Ecto neural progenitor cell (in vitro differentiated cells): ENCODE data around the gene LY86.

Experiments used
- DNase-seq: peaks from one replicate; pipeline ENCODE4 v3.0.0-alpha.2; 2018; ENCODE audit warnings: low spot score

The LY86 gene

DNA sequence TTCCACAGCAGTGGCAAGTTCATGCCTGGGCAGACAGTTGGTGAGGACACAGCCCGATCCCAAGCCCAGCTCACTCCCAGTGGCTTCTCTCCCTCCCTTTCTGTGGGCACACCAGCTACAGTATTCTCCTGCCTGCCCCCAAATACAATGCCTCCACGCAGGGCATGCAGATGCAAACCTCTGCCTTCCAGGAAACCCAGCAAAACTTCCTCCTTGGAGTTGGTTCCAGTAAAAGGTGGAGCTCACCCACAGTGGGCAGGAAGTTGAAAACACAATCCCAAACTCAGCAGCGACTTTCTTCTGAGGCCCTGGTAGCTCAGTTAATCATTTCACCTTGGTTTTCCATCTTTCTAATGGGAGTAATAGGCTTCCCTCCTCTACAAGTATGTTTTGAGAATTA, 93.7 kb downstream of the LY86 start:
- no peak for DNase-seq

DNA sequence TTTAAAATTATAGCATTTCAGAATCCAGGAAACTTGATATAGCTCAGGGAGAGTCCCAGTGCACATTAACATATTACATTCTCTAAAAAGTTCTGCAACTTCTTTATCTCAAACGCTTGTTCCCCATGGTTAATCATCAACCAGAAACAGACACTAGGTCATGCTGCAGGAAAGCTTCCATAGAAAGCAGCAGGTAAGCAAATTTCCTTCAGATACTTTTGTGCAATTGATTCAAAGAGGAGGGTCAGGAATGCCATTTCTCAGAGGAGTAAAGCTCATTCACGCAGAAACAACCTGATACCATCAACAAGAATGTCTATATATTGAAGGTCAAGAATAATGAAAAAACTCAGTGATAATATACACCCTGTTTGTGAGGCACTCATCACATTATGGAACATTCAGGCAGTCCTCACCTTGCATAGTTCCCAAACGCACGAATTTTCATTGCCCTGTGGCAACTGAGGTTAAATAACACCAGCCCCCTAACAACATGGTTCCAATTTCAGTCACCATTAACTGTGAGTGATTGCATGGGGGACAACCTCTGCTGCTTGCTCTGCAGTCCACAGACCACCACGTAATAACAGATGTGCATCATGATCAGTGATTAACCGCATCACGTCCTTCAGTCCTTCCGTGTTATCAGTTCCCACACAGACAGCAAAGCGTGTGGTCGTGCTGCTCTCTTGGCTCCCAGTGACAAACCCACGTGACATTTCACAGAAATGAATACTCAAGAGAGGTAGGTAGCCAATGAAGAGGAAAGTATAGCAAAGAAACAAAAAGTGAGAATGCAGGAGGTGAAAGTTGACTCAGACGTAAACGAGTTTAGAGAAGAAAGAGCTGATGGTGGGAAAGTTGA, 95.7 kb downstream of the LY86 start:
- DNase-seq, result no peak

DNA sequence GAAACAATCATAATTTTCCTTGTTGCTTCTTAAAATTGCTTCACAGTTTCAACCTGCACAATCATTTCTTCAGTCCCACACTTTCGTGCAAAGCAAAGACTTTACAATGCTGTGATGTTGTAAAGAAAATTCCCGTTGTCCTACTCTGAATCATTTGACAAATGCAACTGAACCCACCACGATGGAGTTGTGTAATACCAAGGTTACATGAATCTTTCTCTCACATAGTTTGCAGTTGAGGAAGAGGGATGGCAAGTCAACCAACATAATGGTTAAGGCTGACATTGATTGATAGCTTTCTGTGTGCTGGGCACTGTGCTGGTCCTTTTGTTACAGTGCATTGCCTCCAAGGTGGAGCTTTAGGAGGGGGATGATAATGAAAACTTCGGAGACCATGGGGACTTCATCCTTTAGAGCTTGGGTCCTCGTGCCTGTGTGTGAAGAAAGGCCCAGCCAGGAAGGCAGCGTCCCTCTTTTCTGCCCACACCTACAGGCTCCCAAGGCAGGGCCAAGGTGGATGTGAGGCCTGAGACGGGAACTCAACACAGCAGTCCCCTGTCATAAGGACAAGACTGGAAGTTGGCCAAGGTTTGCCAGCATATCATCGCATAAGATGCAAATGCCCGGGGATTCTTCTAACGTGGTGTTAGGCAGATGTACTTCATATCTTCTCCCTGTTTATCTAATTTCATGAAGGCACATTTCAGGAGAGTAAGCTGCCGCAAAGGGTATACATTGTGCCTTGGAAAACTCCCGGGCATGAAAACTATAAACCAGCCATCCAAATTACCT, 96.9 kb downstream of the LY86 start:
- DNase-seq, result no peak

DNA sequence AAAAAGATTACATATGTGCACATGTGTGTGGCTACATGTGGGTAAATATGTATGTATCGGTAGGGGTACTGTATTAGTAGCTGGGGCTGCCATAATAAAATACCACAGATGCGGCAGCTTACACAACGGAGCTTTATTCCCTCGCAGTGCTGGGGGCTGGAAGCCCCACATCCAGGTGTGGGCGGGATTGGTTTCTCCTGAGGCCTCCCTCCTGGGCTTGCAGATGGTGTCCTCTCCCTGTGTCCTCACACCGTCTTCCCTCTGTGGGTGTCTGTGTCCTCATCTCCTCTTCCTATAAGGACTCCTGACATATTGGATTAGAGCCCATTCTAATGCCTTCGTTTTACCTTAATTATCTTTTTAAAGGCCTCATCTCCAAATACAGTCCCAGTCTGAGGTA, 97.7 kb downstream of the LY86 start:
- no peak for DNase-seq

DNA sequence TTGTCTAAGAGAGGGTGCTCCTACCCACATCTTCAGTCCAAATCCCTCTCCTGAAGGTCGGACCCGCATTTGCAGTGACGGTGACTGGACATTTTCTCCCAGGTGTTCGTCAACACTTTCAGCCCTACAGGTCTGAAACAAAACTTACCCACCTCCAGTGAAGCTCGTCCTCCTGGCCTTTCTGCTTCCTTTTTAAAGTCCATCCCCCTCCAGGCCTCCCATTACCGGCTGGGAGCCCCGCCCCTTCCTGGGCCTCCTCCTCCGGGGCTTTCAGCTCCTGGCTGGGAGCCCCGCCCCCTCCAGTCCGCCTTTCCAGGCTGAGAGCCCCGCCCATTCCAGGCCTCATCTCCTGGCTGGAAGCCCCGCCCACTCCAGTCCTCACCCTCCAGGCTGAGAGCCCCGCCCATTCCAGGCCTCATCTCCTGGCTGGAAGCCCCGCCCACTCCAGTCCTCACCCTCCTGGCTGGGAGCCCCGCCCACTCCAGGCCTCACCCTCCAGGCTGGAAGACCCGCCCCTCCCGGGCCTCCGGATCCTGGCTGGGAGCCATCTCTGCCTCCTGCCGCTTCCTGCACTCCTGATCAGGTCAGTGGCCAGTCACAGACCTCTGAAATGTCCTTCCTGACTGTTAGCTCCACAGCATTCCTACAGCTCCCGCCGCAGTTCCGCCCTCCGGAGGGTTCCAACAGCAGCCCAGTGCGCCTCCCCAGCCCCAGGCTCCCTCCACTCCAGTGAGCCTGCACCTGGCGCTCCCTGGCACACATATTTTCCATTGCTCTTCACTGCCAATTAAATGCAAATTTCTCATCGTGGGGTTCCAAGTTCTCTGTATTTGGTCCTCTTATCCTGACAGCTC, 98.5 kb downstream of the LY86 start:
- peak; percentile 97 for DNase-seq

DNA sequence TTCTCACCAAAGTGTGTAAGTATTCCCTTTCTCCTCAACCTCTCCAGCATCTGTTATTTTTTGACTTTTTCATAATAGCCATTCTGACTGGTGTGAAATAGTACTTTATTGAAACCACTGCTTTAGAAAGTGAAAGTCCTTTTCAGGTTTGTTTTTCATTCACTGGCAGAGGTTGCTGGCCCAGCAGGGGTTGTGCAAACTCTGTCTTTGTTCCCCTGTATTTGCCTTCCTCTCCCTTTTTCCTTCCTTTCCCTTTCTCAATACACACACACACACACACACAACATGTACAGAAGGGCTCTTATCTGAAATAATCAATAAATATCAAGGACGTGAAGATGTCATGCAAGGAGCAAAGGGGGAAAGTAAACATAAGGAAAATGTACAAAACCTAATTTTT, 99.8 kb downstream of the LY86 start:
- no peak for DNase-seq

DNA sequence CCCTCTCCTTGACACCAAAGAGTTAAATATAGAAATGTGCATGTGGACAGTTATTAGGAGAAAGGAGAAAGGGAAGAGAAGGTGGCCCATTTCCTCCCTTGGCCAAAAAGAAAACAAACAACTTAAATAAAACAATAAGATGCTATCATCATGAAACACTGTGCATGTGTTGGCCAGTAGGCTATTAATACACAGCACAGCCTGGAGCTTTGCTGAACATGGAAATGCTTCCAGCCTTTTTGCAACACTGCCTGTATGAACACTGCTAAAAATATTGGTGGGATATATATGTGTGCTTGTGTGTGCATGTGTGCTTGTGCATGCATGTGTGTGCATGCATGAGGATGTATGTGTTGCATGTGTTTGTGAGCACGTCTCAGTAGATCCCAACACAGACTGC, 100.4 kb downstream of the LY86 start:
- DNase-seq, result no peak

DNA sequence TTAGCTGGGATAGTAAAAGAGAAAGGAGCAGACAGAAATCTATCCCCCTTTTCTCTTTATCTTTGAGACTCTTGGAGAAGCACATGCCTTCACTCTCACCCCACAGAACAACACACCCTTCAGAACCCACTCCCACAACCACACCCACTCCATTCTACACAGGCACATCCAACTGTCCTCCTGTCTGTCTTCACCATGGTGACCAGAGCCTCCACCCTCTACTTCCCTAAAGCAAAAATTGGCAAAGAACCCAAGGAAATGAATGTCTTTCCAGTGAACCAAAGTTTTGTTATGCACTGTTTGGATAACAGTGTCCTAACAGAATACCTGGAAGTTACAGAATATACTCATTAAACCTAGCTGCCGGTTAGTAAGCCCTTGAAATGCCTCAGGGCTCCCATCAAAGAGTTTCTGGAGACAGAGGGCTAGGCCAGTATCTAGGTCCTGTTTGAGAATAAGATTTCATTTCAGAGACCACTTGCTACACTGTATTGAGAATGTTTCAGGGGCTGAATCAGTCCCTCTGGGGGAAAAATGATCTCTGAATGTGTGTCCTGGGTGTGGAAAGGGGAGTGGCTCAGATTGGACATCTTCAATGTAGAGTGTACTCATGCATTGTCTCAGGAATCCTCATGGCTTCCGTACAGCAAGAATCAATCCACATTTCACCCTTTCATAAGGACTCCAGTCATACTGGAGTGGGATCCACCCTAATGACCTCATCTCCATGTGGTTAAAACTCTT, 101.1 kb downstream of the LY86 start:
- no peak for DNase-seq

DNA sequence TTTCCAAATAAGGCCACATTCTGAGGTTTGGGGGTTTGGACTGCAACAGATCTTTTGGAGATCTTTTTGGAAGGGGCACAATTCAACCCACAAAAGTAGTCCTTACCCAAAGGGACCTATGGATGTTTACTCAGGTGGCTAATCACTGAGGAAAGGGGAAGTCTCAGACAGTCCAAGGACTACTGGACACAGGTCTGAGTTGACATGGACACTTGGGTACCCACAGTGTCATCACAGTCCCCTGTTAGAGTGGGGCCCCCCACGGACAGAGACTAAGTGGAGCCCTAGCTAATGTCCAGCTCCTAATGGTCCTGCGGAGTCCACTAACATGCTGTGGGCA, 101.6 kb downstream of the LY86 start:
- no peak for DNase-seq

DNA sequence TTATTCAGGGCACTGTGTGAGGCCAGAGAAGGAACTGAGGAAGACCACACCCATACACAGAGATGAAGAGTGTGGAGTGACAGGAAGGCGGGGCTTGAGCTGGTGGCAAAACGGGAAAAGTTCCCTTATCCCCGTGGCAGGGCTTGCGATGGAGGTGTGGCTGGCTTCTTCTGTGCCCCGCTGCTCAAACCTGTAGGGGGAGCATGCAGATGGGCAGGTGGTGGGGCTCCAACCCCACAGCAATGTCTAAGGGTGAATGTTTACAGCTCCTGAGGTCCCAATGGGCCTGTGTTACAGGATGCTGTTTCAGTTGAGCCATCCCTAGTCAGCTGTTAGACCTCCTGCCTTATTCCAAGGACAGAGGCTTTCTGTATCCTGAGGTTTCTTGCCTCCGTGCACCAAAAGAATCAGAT, 105.9 kb downstream of the LY86 start:
- no peak for DNase-seq

DNA sequence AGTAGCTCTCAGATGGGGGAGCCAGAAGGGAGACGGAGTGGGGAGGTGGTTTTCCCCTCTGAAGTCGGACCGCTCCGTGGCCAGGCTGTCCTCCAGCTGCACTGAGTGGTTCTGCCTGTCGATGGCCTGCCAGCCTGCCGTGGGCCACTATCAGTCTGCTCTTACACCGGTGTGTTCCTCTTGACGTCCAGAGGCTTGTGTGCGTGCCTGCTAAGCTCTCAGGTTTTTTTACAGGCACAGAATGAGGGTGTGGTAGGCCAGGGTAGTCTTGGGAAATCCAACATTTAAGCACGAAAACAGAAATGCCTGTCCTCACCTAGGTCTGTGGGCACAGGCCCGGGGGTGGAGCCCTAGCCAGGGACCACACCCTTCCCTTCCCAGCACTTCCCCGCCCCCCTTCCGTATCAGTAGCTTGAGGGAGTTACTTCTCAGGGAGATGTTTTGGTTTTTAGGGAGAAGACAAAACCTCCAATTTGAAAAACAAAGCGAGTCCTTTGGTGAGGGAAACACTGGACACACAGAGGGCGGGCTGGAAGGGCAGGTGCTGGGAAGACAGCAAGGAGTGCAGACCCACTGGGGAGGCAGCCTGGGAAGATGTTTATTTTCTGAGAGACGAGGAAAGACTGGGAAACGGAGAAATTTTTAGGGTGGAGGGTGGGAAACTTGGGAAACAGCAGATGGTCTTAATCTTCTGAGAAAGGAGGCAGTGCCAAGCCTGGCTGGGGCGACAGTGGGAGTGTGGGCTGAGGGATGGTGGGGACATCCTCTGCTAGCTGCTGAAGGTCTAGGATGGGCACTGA, 106.5 kb downstream of the LY86 start:
- no peak for DNase-seq

DNA sequence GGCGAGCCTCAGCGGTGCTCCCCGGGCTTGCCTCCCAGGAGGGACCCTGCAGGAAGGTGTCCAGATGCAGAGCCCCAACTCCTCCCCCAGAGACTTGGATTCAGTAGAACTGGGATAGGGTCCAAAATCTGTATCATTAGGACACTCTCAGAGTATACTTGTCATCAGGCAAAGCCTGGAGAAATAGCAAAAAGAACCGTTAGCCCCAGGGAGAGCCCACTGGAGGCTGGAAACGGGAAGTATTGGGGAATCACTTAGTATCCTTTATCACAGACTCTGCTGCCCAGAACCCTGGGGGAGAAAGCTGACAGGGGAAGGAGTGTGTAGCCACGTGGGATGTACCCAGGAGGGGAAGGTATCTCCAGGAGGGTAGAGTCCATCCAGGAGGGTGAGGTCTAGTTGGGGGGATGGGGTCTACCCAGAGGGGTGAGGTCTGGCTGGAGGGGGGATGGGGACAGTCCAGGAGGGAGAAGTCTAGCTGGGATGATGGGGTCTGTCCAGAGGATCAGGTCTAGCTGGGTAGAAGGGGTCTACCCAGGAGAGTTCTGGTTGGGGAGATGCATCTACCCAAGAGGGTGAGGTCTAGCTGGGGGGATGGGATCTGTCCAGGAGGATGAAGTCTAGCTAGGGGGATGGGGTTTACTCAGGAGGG, 107.2 kb downstream of the LY86 start:
- no peak for DNase-seq

DNA sequence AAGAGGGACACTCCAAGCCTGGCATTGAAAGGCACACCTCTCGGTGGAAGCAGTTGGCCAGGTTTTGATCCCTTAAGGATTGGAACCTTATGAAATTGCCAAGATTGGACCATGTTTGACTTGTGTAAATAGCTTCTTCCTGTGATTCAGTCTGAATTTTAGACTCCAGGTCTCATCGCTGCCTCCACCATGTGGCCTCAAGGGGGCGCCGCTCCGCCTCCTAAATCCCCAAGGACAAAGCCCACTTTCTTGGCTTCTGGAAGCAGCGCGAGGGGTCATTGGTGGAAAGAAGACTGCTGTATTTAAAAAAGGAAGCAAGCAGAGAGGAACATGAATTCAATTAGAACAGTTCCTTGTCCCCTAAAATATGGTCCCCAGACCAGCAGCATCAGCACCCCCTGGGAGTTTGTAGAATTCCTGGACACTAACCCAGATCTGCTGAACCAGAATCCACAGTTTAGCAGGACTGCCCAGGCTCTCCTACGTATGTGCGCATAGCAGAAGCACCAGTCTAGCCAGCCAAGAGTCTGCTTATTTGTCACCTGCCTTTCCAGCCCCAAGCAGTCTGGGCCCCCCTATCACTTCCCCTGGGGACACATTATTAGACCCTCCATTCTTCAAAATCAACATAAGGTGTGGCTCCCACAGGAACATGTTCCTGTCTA, 108.5 kb downstream of the LY86 start:
- DNase-seq, result peak; percentile 84

DNA sequence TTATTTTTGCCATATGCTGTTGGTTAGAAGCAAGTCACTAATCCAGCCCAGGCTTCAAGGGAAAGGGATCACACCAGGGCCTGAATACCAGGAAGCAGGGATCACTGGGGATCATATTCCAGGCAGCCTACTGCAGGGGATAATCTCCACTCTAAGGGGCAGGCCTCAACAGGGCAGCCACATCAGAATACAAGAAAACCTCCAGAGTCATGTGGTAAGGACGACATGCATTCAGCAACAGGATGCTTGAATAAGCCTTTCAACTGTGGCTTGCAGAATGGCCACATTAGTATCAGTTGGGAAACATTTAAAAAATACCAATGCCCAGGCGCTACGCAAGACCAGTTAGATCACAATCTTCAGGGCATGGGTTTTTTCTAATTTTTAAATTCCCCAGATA, 109.1 kb downstream of the LY86 start:
- no peak for DNase-seq

DNA sequence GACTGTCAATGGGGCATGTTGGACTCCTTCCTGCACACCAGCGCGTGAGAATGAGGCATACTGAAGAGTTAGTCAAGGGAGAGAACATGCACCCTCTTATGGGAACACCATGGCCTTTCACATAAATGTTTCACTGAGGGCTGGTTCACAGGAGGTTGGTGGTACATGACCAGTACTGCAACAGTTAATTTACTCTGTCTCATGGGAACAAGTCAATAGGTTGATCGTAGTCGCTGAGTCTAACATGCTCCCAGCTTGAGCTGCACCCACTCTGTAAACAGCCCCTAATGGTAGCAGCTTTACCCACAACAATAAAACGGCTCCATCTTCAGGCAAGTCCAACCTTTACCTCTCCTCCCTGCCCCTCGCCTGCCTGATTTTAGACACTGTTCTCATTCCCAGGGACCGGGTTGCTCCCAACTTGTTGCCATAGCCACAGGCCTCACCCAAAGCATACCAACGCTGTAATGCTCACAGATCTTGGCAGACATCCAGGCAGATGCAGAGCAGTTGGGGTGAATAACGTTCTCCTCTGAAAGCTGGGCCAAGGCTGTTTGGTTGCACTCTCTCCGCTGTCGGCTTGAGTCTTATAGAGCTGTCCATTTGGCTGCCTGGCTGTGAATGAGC, 111.3 kb downstream of the LY86 start:
- DNase-seq, result no peak

DNA sequence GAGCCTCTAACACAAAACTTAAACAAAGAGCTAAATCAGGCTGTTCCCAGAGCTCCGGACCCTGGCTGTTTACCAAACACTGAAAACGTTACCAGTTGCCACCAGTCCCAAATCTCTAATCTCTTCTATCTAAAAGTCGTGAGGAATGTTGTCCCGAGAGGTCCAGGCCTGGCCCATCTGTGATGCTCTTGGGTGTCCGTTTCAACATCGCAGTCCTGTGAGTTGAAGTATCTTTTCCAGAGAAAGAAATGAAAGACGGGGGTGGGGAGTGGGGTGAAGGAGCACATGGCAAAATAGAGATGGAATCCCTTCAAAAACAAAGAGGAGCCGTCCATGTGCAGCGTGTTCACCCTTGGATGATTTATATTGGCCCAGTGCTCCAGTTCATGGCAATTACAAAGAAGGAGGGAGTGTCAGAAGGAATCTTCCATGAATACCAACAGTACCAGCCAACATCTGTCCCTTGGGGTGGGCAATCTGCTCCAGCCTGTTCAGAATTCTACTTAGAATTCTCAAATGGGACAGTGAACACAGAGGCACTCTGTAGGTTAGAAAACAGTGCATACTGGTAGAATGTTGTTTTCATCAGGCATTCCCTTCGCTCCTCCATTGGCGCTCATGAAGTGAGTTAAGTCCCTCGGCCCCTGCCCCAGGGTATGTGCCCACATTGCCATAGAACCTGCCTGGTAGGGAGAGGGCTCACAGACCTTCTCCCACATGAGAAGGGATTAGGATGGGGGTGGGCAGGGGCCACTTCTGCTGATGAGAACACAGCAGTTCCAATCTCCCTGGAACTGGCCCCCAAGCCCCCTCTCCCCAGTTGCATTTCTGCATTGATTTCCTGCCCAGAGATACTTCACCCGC, 112.1 kb downstream of the LY86 start:
- no peak for DNase-seq

DNA sequence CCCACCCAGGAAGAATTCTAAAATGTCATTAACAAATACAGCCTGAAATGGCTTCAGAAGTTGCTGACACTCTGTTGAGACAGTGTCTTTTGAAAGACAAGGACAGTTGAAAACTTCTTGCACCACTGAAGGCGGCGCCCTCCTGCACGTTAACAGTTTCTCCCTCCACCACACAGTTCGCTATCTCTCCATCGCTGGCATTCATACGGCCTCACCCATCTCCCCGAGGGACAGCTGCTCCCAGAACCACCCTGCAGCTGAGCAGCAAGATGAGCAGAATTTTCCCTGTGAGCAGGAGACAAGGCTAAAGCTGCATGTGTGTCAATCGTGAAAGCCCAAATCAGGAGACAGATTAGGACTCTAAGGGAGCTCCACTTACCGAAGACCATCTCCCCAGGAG, 113.3 kb downstream of the LY86 start:
- no peak for DNase-seq

DNA sequence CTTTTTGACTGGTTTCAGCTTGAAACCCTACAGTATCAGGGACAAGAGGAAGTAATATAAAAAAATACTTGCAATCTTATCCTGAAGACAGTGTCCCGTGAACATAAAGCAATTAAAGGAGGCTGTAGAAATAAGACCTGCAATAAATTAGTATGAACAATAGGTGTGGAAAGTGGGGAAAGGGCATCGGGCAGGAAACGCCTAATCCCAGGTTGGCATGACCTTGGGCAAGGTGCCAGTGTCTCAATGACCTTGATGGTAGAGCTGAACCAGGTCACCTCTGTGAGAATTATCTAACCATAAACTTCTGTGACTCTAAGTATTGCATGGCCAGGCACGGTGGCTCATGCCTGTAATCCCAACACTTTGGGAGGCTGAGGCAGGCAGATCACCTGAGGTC, 115.2 kb downstream of the LY86 start:
- DNase-seq, result no peak
